DND-41 (cell line): ENCODE data around the gene TELO2.

Source experiments
- ATAC-seq: fragments of 200-7000 bp; cut with Tn5 transposase; 3 replicates; pipeline ENCODE4 v1.9.1; 2021; ENCODE audit warnings: low read depth; ENCODE audit not compliant: insufficient read depth
- DNase-seq: peaks from one replicate; pipeline ENCODE4 v3.0.0-alpha.2; 2020
- H2AFZ ChIP-seq: 2 replicates; pipeline ENCODE4 v1.6.0; 2012; ENCODE audit warnings: low read depth, low read length
- H3K27ac ChIP-seq: 2 replicates; pipeline ENCODE4 v1.5.1; 2012; ENCODE audit warnings: low read length, inconsistent platforms
- H3K27me3 ChIP-seq: fragments of 200-600 bp; sonication (generic); 2 replicates; pipeline ENCODE4 v1.6.0; 2012; ENCODE audit warnings: low read length, mild to moderate bottlenecking, inconsistent platforms; ENCODE audit not compliant: insufficient read depth, poor library complexity
- H3K36me3 ChIP-seq: 2 replicates; pipeline ENCODE4 v1.5.1; 2012; ENCODE audit warnings: low read length, inconsistent platforms; ENCODE audit not compliant: insufficient read depth
- H3K4me1 ChIP-seq: 2 replicates; pipeline ENCODE4 v1.5.1; 2012; ENCODE audit warnings: mild to moderate bottlenecking, low read length; ENCODE audit not compliant: insufficient read depth
- H3K4me2 ChIP-seq: 2 replicates; pipeline ENCODE4 v1.6.0; 2012; ENCODE audit warnings: mild to moderate bottlenecking, moderate library complexity, low read length, inconsistent platforms; ENCODE audit not compliant: insufficient read depth
- H3K4me3 ChIP-seq, 2 experiments: fragments of 200-600 bp in 1 of 2; shearing (Covaris generic) in 1 of 2; 2 replicates each; pipeline ENCODE4 v1.5.1; 2012 to 2016; ENCODE audit warnings: inconsistent platforms in 2 of 2, low read length in 2 of 2, mild to moderate bottlenecking in 2 of 2, low read depth in 1 of 2, moderate library complexity in 1 of 2
- H3K79me2 ChIP-seq: 2 replicates; pipeline ENCODE4 v1.6.0; 2012; ENCODE audit warnings: low read length, inconsistent platforms; ENCODE audit not compliant: insufficient read depth
- H3K9ac ChIP-seq: 2 replicates; pipeline ENCODE4 v1.6.0; 2012; ENCODE audit warnings: low read depth, mild to moderate bottlenecking, inconsistent platforms, low read length, moderate library complexity
- H3K9me3 ChIP-seq: 2 replicates; pipeline ENCODE4 v1.5.1; 2012; ENCODE audit warnings: low read length, moderate library complexity, mild to moderate bottlenecking, inconsistent platforms; ENCODE audit not compliant: insufficient read depth, severe bottlenecking
- H4K20me1 ChIP-seq: 2 replicates; pipeline ENCODE4 v1.6.0; 2012; ENCODE audit warnings: low read length; ENCODE audit not compliant: insufficient read depth
- CTCF ChIP-seq: IDR thresholded peaks from 2 replicates; pipeline ENCODE4 v1.5.1; 2012; ENCODE audit warnings: borderline replicate concordance, low read length, moderate library complexity, mild to moderate bottlenecking; ENCODE audit not compliant: poor library complexity, severe bottlenecking; ENCODE audit errors: extremely low read depth
- EZH2 ChIP-seq: IDR thresholded peaks from 3 replicates; pipeline ENCODE4 v1.6.1; 2012; ENCODE audit warnings: borderline replicate concordance, low read depth, mild to moderate bottlenecking, moderate library complexity, low read length, inconsistent platforms; ENCODE audit not compliant: severe bottlenecking

Gene TELO2

GRCh38 chr16:1450218-1450617 is 42.9 kb upstream of the TELO2 start:
- Histone ChIP-seq H3K27ac (no peak overlapping the region), H3K79me2 (no peaks in the 10 kb centered on the region), H2AFZ (no peak overlapping the region), H3K36me3 (peaks cover 85% of the 10 kb centered on the region), H4K20me1 (peaks cover 11% of the 10 kb centered on the region; the same call in 1 of the 2 replicates), H3K4me2 (no peak overlapping the region), H3K27me3 (no peaks in the 10 kb centered on the region), H3K4me3 (no peak overlapping the region), H3K9me3 (no peaks in the 10 kb centered on the region), H3K9ac (no peak overlapping the region), H3K4me1 (no peaks in the 10 kb centered on the region)
- TF ChIP-seq CTCF = peak; percentile 8
- TF ChIP-seq EZH2 = no peak
- no peak for DNase-seq
- ATAC-seq = no peak

GRCh38 chr16:1450841-1451240 is 42.3 kb upstream of the TELO2 start:
- Histone ChIP-seq H3K9me3 (no peaks in the 10 kb centered on the region), H3K4me1 (no peaks in the 10 kb centered on the region), H3K36me3 (peaks cover 90% of the 10 kb centered on the region), H3K79me2 (no peaks in the 10 kb centered on the region), H4K20me1 (peaks cover 11% of the 10 kb centered on the region; the same call in 1 of the 2 replicates), H3K4me3 (no peak overlapping the region), H3K27me3 (no peaks in the 10 kb centered on the region), H3K27ac (no peak overlapping the region), H2AFZ (no peak overlapping the region), H3K9ac (no peak overlapping the region), H3K4me2 (no peak overlapping the region)
- no peak for DNase-seq
- no peak for ATAC-seq
- no peak for TF ChIP-seq EZH2
- TF ChIP-seq CTCF = no peak

- no peak for TF ChIP-seq EZH2
- ATAC-seq (no peak; the same call in 2 of the 3 replicates), DNase-seq (no peak)
- no peaks in the 10 kb centered on the region for H3K9me3 ChIP-seq
- H3K27ac ChIP-seq = no peak overlapping the region
- no peaks in the 10 kb centered on the region for H3K4me1 ChIP-seq
- no peak overlapping the region for H3K4me2 ChIP-seq
- no peaks in the 10 kb centered on the region for H3K79me2 ChIP-seq
- H2AFZ ChIP-seq = no peak overlapping the region
- peaks cover 85% of the 10 kb centered on the region for H3K36me3 ChIP-seq
- H3K4me3 ChIP-seq = no peak overlapping the region
- H3K27me3 ChIP-seq = no peaks in the 10 kb centered on the region
- peaks cover 11% of the 10 kb centered on the region; the same call in 1 of the 2 replicates for H4K20me1 ChIP-seq
- H3K9ac ChIP-seq = no peak overlapping the region
Observed at GRCh38 chr16:1451702-1452392, 41.3 kb upstream of the TELO2 start.

- TF ChIP-seq CTCF (no peak), EZH2 (no peak)
- no peak overlapping the region for H3K4me3 ChIP-seq
- ATAC-seq (no peak), DNase-seq (no peak)
- H3K36me3 ChIP-seq = peaks cover 85% of the 10 kb centered on the region
- no peaks in the 10 kb centered on the region for H3K9me3 ChIP-seq
- no peaks in the 10 kb centered on the region for H3K79me2 ChIP-seq
- no peaks in the 10 kb centered on the region for H3K27me3 ChIP-seq
- H3K4me2 ChIP-seq = no peak overlapping the region
- H3K4me1 ChIP-seq = no peaks in the 10 kb centered on the region
- peaks cover 11% of the 10 kb centered on the region; the same call in 1 of the 2 replicates for H4K20me1 ChIP-seq
- no peak overlapping the region for H2AFZ ChIP-seq
- no peak overlapping the region for H3K9ac ChIP-seq
- H3K27ac ChIP-seq = no peak overlapping the region
Observed at GRCh38 chr16:1452530-1452929, 40.6 kb upstream of the TELO2 start.
